Measurements from ENCODE around the gene ANXA7. TPM values are rescaled to one million over a fixed set of nuclear protein-coding genes. Genes with fewer than 3 reads are reported as not detected.
"Not testable (repeated sequence)": the region's sequence is repeated elsewhere in the genome, so short reads cannot be mapped to it uniquely, and the experiment has no call there.

The ANXA7 gene
- total and polyA plus RNA-seq, 7 donors, result 69.0 to 205 (median 136) TPM

GRCh38 chr10:73332379-73332778 lies 81.5 kb downstream of the ANXA7 start:
- 71 to 91% (median 87%) methylated on average over 2 of the region's 2 CpGs for WGBS, 3 donors
- TF ChIP-seq CTCF (IDR thresholded peaks at IDR 0.05), result no peak

GRCh38 chr10:73328523-73328922 lies 85.3 kb downstream of the ANXA7 start:
- H3K4me1 ChIP-seq; H3K27ac ChIP-seq; ATAC-seq; H3K9me3 ChIP-seq; H3K36me3 ChIP-seq (ENCODE audit: insufficient read depth in 1 of 2, low read depth in 1 of 2); H3K27me3 ChIP-seq (ENCODE audit: insufficient read depth in 3 of 3, low read length in 2 of 3); DNase-seq; intact Hi-C loops (cut with DNase I); H3K4me3 ChIP-seq: not testable (repeated sequence)
- no CpG with 5 or more reads among the region's 1 CpG for WGBS, 3 donors

More at GRCh38 chr10:73332379-73332778, 81.5 kb downstream of the ANXA7 start:
- intact Hi-C loops (cut with DNase I), result no loop called here
- Histone ChIP-seq H3K9me3 (no peaks in the 10 kb centered on the region), H3K36me3 (ENCODE audit: insufficient read depth in 1 of 2, low read depth in 1 of 2) (no peaks in the 10 kb centered on the region), H3K4me1 (no peaks in the 10 kb centered on the region), H3K27me3 (ENCODE audit: insufficient read depth in 3 of 3, low read length in 2 of 3) (no peaks in the 10 kb centered on the region), H3K4me3 (no peak overlapping the region), H3K27ac (no peak overlapping the region)
- no peak for DNase-seq
- ATAC-seq, result no peak

GRCh38 chr10:73325290-73325689 lies 88.6 kb downstream of the ANXA7 start:
- H3K9me3 ChIP-seq; DNase-seq; ATAC-seq; H3K27me3 ChIP-seq (ENCODE audit: insufficient read depth in 3 of 3, low read length in 2 of 3); H3K36me3 ChIP-seq (ENCODE audit: insufficient read depth in 1 of 2, low read depth in 1 of 2); H3K4me3 ChIP-seq; intact Hi-C loops (cut with DNase I); H3K27ac ChIP-seq; H3K4me1 ChIP-seq: not testable (repeated sequence)
- WGBS, 3 donors, result 65 to 78% (median 74%) methylated on average over 1 to 2 of the region's 4 CpGs

Other genes starting within 250 kb of the ANXA7 start
- gene ECD, start 246.1 kb downstream of the ANXA7 start, total RNA-seq, result 10 to 100 TPM; 12.2 to 17.1 (median 15.0) TPM
- 10 to 100 TPM in 1 of 3 donors, 1 to 10 TPM in 2; 7.0 to 10.7 (median 8.1) TPM for gene ECD, start 246.1 kb downstream of the ANXA7 start, polyA plus RNA-seq
- 10 to 100 TPM in 3 of 4 donors, 1 to 10 TPM in 1; 8.9 to 18.1 (median 11.8) TPM for gene FAM149B1, start 245.9 kb downstream of the ANXA7 start, total RNA-seq
- 10 to 100 TPM in 2 of 3 donors, 1 to 10 TPM in 1; 8.2 to 10.8 (median 10.2) TPM for gene FAM149B1, start 245.9 kb downstream of the ANXA7 start, polyA plus RNA-seq
- gene DNAJC9, start 166.8 kb downstream of the ANXA7 start, total RNA-seq, result 10 to 100 TPM in 1 of 4 donors, 1 to 10 TPM in 3; 6.6 to 11.2 (median 8.6) TPM
- gene DNAJC9, start 166.8 kb downstream of the ANXA7 start, polyA plus RNA-seq, result 10 to 100 TPM in 2 of 3 donors, 1 to 10 TPM in 1; 6.3 to 16.6 (median 10.3) TPM
- gene MRPS16, start 161.4 kb downstream of the ANXA7 start, total RNA-seq, result 100 to 1,000 TPM; 104 to 129 (median 119) TPM
- 100 to 1,000 TPM in 2 of 3 donors, 10 to 100 TPM in 1; 82.2 to 132 (median 128) TPM for gene MRPS16, start 161.4 kb downstream of the ANXA7 start, polyA plus RNA-seq
- under 1 TPM; 0.38 to 0.86 (median 0.64) TPM for gene CFAP70, start 55.2 kb downstream of the ANXA7 start, total RNA-seq
- gene CFAP70, start 55.2 kb downstream of the ANXA7 start, polyA plus RNA-seq, result under 1 TPM; 0.08 to 0.83 (median 0.30) TPM
- 100 to 1,000 TPM in 2 of 4 donors, 10 to 100 TPM in 2; 17.0 to 253 (median 80.5) TPM for gene MSS51, start 19.5 kb upstream of the ANXA7 start, total RNA-seq
- gene MSS51, start 19.5 kb upstream of the ANXA7 start, polyA plus RNA-seq, result 1 to 10 TPM; 2.0 to 8.9 (median 7.3) TPM
- gene PPP3CB, start 82.0 kb upstream of the ANXA7 start, total RNA-seq, result 100 to 1,000 TPM in 3 of 4 donors, 10 to 100 TPM in 1; 92.3 to 177 (median 138) TPM
- gene PPP3CB, start 82.0 kb upstream of the ANXA7 start, polyA plus RNA-seq, result 100 to 1,000 TPM in 1 of 3 donors, 10 to 100 TPM in 2; 52.2 to 162 (median 94.2) TPM
- 100 to 1,000 TPM in 2 of 4 donors, 10 to 100 TPM in 2; 47.7 to 216 (median 110) TPM for gene USP54, start 177.3 kb upstream of the ANXA7 start, total RNA-seq
- 10 to 100 TPM; 32.6 to 94.3 (median 65.9) TPM for gene USP54, start 177.3 kb upstream of the ANXA7 start, polyA plus RNA-seq
- 1,000 to 10,000 TPM in 3 of 4 donors, 100 to 1,000 TPM in 1; 805 to 1,915 (median 1,417) TPM for gene MYOZ1, start 227.4 kb upstream of the ANXA7 start, total RNA-seq
- gene MYOZ1, start 227.4 kb upstream of the ANXA7 start, polyA plus RNA-seq, result 1,000 to 10,000 TPM in 1 of 3 donors, 100 to 1,000 TPM in 2; 318 to 1,157 (median 878) TPM
- gene SYNPO2L, start 242.0 kb upstream of the ANXA7 start, total RNA-seq, result 100 to 1,000 TPM; 132 to 289 (median 185) TPM
- 10 to 100 TPM in 2 of 3 donors, 1 to 10 TPM in 1; 8.8 to 60.7 (median 27.3) TPM for gene SYNPO2L, start 242.0 kb upstream of the ANXA7 start, polyA plus RNA-seq

All from psoas muscle (tissue), 8 donors.